Osteoblast (primary cell): ENCODE results near the gene FOXO4. TPM values are rescaled to one million over a fixed set of nuclear protein-coding genes. Genes with fewer than 3 reads are reported as not detected.
A peak's percentile ranks its signal among the peaks of the same experiment; 100 is the strongest.

ENCODE experiments used
- DNase-seq: peaks from one replicate; pipeline ENCODE4 v3.0.0; 2011; ENCODE audit warnings: low spot score, mixed read lengths; ENCODE audit not compliant: insufficient read length; ENCODE audit errors: missing footprints
- H2AFZ ChIP-seq: 2 replicates; pipeline ENCODE4 v1.6.0; 2011; ENCODE audit warnings: mild to moderate bottlenecking, low read length
- H3K27ac ChIP-seq: 2 replicates; pipeline ENCODE4 v1.5.1; 2011; ENCODE audit warnings: mild to moderate bottlenecking, low read depth, low read length, moderate library complexity
- H3K27me3 ChIP-seq: 2 replicates; pipeline ENCODE4 v1.6.0; 2012; ENCODE audit warnings: mild to moderate bottlenecking, control low read depth, inconsistent platforms, low read length, moderate library complexity; ENCODE audit not compliant: insufficient read depth
- H3K36me3 ChIP-seq: 2 replicates; pipeline ENCODE4 v1.5.1; 2011; ENCODE audit warnings: mild to moderate bottlenecking, low read length, control low read depth, moderate library complexity; ENCODE audit not compliant: insufficient read depth
- H3K4me1 ChIP-seq: 2 replicates; pipeline ENCODE4 v1.5.1; 2011; ENCODE audit warnings: mild to moderate bottlenecking, low read length, control low read depth, moderate library complexity; ENCODE audit not compliant: insufficient read depth
- H3K4me2 ChIP-seq: 2 replicates; pipeline ENCODE4 v1.6.0; 2011; ENCODE audit warnings: mild to moderate bottlenecking, low read length; ENCODE audit not compliant: insufficient read depth
- H3K4me3 ChIP-seq: fragments of 200-600 bp; sonication (generic); 3 replicates; pipeline ENCODE4 v1.5.1; 2012; ENCODE audit warnings: mild to moderate bottlenecking, low read length, inconsistent platforms; ENCODE audit not compliant: insufficient read depth
- H3K79me2 ChIP-seq: 2 replicates; pipeline ENCODE4 v1.6.0; 2012; ENCODE audit warnings: mild to moderate bottlenecking, low read length, control low read depth, inconsistent platforms; ENCODE audit not compliant: insufficient read depth
- H3K9me3 ChIP-seq: 2 replicates; pipeline ENCODE4 v1.5.1; 2011; ENCODE audit warnings: low read depth, low read length, control low read depth
- H4K20me1 ChIP-seq: 2 replicates; pipeline ENCODE4 v1.6.0; 2012; ENCODE audit warnings: mild to moderate bottlenecking, low read length, control low read depth; ENCODE audit not compliant: insufficient read depth
- total RNA-seq: library from RNA; depleted of rRNA; stranded (reverse); fragments of >200 nt; gene quantifications from 2 replicates; pipeline ENCODE4 v1.2.3, GENCODE V29; 2012
- TF ChIP-seq, protein P1 (sequence below): IDR thresholded peaks from 2 replicates; pipeline ENCODE4 v1.5.1; 2011; ENCODE audit warnings: mild to moderate bottlenecking, low read depth, low read length, moderate library complexity; ENCODE audit errors: extremely low read depth

FOXO4 gene
- total RNA-seq, 1 donor, result 7.6 TPM

DNA sequence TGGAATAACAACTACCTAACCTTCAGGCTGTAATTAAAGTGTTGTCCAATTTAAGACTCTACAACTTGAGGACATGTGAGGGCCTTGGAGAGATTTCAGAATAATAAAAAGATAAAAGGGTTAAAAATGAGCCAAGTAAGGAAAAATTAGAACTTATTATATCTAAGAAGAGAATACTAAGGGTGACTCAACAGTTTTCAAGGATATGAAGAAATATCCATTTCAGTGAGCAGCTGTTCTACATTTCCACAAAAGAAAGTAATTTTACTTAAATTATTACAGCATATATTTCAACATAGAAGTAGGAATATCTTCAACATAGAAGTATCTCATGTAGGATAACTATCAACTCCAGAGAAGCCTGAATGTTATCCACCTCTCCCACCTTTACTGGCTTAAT lies 38.8 kb upstream of the FOXO4 start:
- Histone ChIP-seq H3K4me2 (no peak overlapping the region), H3K4me1 (peaks cover 4% of the 10 kb centered on the region), H3K79me2 (no peaks in the 10 kb centered on the region), H3K9me3 (no peaks in the 10 kb centered on the region), H3K27me3 (no peaks in the 10 kb centered on the region), H2AFZ (no peak overlapping the region), H4K20me1 (no peaks in the 10 kb centered on the region), H3K4me3 (no peak overlapping the region), H3K36me3 (peaks cover 13% of the 10 kb centered on the region), H3K27ac (peak overlapping the region; percentile 24)
- no peak for DNase-seq
- TF ChIP-seq, protein P1, sequence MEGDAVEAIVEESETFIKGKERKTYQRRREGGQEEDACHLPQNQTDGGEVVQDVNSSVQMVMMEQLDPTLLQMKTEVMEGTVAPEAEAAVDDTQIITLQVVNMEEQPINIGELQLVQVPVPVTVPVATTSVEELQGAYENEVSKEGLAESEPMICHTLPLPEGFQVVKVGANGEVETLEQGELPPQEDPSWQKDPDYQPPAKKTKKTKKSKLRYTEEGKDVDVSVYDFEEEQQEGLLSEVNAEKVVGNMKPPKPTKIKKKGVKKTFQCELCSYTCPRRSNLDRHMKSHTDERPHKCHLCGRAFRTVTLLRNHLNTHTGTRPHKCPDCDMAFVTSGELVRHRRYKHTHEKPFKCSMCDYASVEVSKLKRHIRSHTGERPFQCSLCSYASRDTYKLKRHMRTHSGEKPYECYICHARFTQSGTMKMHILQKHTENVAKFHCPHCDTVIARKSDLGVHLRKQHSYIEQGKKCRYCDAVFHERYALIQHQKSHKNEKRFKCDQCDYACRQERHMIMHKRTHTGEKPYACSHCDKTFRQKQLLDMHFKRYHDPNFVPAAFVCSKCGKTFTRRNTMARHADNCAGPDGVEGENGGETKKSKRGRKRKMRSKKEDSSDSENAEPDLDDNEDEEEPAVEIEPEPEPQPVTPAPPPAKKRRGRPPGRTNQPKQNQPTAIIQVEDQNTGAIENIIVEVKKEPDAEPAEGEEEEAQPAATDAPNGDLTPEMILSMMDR, result no peak

DNA sequence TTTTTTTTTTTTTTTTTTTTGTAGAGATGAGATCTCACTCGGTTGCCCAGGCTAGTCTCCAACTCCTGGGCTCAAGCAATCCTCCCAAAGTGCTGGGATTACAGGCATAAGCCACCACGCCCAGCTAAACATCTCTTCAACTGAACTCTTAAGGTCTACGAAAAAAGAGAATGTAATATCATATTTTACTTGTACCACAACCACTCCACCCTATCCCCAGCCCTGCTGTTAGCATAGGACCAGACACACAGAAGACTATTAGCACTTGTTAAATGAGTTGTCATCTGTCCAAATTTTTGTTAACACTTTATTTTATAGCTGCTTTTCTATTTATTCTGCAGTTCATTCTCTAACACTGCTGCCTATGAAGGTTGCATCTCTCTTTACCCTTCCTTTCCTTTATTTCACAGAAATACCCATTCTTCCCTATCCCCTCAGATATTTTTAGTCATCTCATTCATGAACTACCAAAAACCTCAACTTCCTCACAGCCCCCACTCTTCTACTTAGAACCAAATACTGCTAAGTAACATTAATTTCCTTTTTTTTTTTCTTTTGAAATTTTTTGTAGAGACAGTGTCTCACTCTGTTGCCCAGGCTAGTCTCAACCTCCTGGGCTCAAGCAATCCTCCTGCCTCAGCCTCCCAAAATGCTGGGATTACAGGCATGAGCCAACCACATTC lies 37.7 kb upstream of the FOXO4 start:
- H3K79me2 ChIP-seq, result peaks cover 4% of the 10 kb centered on the region
- no peak overlapping the region for H3K27ac ChIP-seq
- H3K36me3 ChIP-seq, result peaks cover 17% of the 10 kb centered on the region

DNA sequence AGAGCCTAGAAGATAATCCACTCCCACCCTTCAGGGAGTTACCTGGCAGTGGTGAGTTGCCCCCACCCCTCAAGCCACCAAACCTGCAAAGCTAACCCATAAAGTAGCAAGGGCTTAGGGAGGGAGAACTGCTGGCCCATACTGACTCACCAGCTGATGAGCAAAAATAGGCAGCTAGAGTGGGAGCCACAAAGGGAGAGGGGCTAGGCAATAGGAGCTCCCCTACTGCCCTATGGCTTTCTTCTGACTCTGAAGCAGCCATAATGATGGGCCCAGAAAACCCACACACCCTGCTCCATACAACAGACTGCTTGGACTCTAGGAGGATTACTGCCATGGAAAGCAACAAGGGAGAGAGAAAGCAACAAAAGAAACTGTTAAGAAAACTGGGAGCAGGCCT lies 35.5 kb upstream of the FOXO4 start:
- H3K79me2 ChIP-seq, result peaks cover 20% of the 10 kb centered on the region
- no peak overlapping the region for H3K4me2 ChIP-seq
- no peaks in the 10 kb centered on the region for H3K9me3 ChIP-seq
- peaks cover 13% of the 10 kb centered on the region for H3K36me3 ChIP-seq
- TF ChIP-seq, protein P1, result no peak
- H3K4me3 ChIP-seq, result no peak overlapping the region
- no peak overlapping the region for H2AFZ ChIP-seq
- DNase-seq, result no peak
- H3K27ac ChIP-seq, result no peak overlapping the region
- no peaks in the 10 kb centered on the region for H4K20me1 ChIP-seq
- peaks cover 4% of the 10 kb centered on the region for H3K4me1 ChIP-seq
- H3K27me3 ChIP-seq, result no peaks in the 10 kb centered on the region

More for the DNA sequence above, 37.7 kb upstream of the FOXO4 start:
- DNase-seq, result no peak
- no peaks in the 10 kb centered on the region for H3K9me3 ChIP-seq
- H2AFZ ChIP-seq, result no peak overlapping the region
- TF ChIP-seq, protein P1, result no peak
- peaks cover 4% of the 10 kb centered on the region for H3K4me1 ChIP-seq
- no peaks in the 10 kb centered on the region for H3K27me3 ChIP-seq
- no peak overlapping the region for H3K4me3 ChIP-seq
- no peak overlapping the region for H3K4me2 ChIP-seq
- no peaks in the 10 kb centered on the region for H4K20me1 ChIP-seq

DNA sequence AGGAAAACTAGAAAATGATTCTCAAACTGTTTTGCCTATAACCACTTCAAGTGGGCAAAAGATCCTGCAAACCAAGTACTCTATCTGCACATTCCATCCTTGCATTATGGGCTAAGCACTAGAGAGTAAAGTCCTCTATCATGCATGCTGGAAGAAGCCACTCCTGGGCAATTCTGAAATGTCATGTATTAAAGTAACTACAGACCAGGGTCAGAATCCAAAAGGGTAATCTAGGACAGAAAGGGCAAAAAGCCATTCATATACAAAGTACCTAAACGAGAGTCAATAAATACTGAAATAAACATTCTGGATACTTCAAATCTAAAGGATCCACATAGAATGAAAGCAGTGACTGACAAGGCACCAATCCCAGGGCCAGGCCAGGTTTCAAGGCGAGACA lies 28.6 kb upstream of the FOXO4 start:
- Histone ChIP-seq H2AFZ (peak overlapping the region; percentile 72), H4K20me1 (no peaks in the 10 kb centered on the region), H3K79me2 (peaks cover 43% of the 10 kb centered on the region), H3K36me3 (peaks cover 3% of the 10 kb centered on the region), H3K27me3 (no peaks in the 10 kb centered on the region), H3K9me3 (no peaks in the 10 kb centered on the region), H3K4me1 (peaks cover 3% of the 10 kb centered on the region), H3K27ac (peak overlapping the region; percentile 59), H3K4me2 (peak overlapping the region; percentile 83), H3K4me3 (peak overlapping the region; percentile 86)
- DNase-seq, result no peak
- TF ChIP-seq, protein P1, result no peak
